Ascending aorta (tissue), 2 donors: Measurements from ENCODE around the gene VPS33B. TPM values are rescaled to one million over a fixed set of nuclear protein-coding genes. Genes with fewer than 3 reads are reported as not detected.

ENCODE experiments used
- DNase-seq, 2 donors: peaks; one replicate each; pipeline ENCODE4 v3.0.0-alpha.2; 2019; ENCODE audit warnings: low spot score in 2 of 2
- H3K27ac ChIP-seq, 2 donors: fragments of 200-600 bp; sonication (generic); one replicate each; pipeline ENCODE4 v1.5.1; 2016 to 2017; ENCODE audit warnings: mild to moderate bottlenecking in 1 of 2
- H3K27me3 ChIP-seq: fragments of 200-600 bp; sonication (generic); one replicate; pipeline ENCODE4 v1.5.1; 2017
- H3K36me3 ChIP-seq, 2 donors: fragments of 200-600 bp; sonication (generic); one replicate each; pipeline ENCODE4 v1.5.1; 2016
- H3K4me1 ChIP-seq, 2 donors: fragments of 200-600 bp; sonication (generic); one replicate each; pipeline ENCODE4 v1.5.1; 2016 to 2017; ENCODE audit warnings: mild to moderate bottlenecking in 1 of 2
- H3K4me3 ChIP-seq, 2 donors: fragments of 200-600 bp; sonication (generic); one replicate each; pipeline ENCODE4 v1.5.1; 2016 to 2017; ENCODE audit warnings: mild to moderate bottlenecking in 1 of 2
- H3K9me3 ChIP-seq, 2 donors: fragments of 200-600 bp; sonication (generic); one replicate each; pipeline ENCODE4 v1.5.1; 2016
- CTCF ChIP-seq, 3 experiments: fragments of 200-600 bp in 2 of 3; fragments of 450-650 bp in 1 of 3; sonication (generic) in 2 of 3; IDR thresholded peaks; one replicate each; pipeline ENCODE4 v1.5.1; 2016 to 2019; ENCODE audit warnings: antibody characterized with exemption in 3 of 3, mild to moderate bottlenecking in 1 of 3, moderate library complexity in 1 of 3
- intact Hi-C: fragments of 100-400 bp; cut with DNase I; formaldehyde crosslinking; loops from one replicate; pipeline ENCODE4 v1.15.1; 2023
- total RNA-seq: library from RNA; depleted of rRNA; stranded (reverse); fragments of >200 nt; gene quantifications from one replicate; pipeline ENCODE4 v1.1.0, GENCODE V29; 2016

Gene VPS33B
- total RNA-seq, 1 donor from 2014 or later, result 0.53 TPM

- no peak for DNase-seq
Observed at GRCh38 chr15:90987561-90988141, 34.7 kb downstream of the VPS33B start.

GRCh38 chr15:90986790-90987507 is 35.4 kb downstream of the VPS33B start:
- H3K27ac ChIP-seq, result no peak overlapping the region
- intact Hi-C loops, result no loop called here
- H3K36me3 ChIP-seq, result no peaks in the 10 kb centered on the region
- no peaks in the 10 kb centered on the region for H3K27me3 ChIP-seq
- no peak overlapping the region for H3K4me3 ChIP-seq
- H3K9me3 ChIP-seq, result no peaks in the 10 kb centered on the region
- no peak for TF ChIP-seq CTCF (IDR thresholded peaks at IDR 0.05)
- H3K4me1 ChIP-seq, result no peaks in the 10 kb centered on the region
- no peak for DNase-seq

More at GRCh38 chr15:90987561-90988141, 34.7 kb downstream of the VPS33B start:
- Histone ChIP-seq H3K4me1 (no peaks in the 10 kb centered on the region), H3K27me3 (no peaks in the 10 kb centered on the region), H3K36me3 (no peaks in the 10 kb centered on the region), H3K27ac (no peak overlapping the region), H3K9me3 (no peaks in the 10 kb centered on the region), H3K4me3 (no peak overlapping the region)
- no peak for TF ChIP-seq CTCF (IDR thresholded peaks at IDR 0.05)
- intact Hi-C loops, result no loop called here

GRCh38 chr15:90982135-90982534 is 40.3 kb downstream of the VPS33B start:
- Histone ChIP-seq H3K4me1 (no peaks in the 10 kb centered on the region), H3K36me3 (peaks cover 0 to 2% of the 10 kb centered on the region in 2 donors), H3K27ac (no peak overlapping the region), H3K4me3 (no peak overlapping the region), H3K27me3 (no peaks in the 10 kb centered on the region), H3K9me3 (no peaks in the 10 kb centered on the region)
- no peak for TF ChIP-seq CTCF (IDR thresholded peaks at IDR 0.05)
- intact Hi-C loops, result no loop called here
- DNase-seq, result no peak

- DNase-seq, result no peak
- intact Hi-C loops, result no loop called here
- Histone ChIP-seq H3K27ac (no peak overlapping the region), H3K4me3 (no peak overlapping the region), H3K9me3 (no peaks in the 10 kb centered on the region), H3K36me3 (peaks cover 0 to 2% of the 10 kb centered on the region in 2 donors), H3K27me3 (no peaks in the 10 kb centered on the region), H3K4me1 (no peaks in the 10 kb centered on the region)
- no peak for TF ChIP-seq CTCF (IDR thresholded peaks at IDR 0.05)
Observed at GRCh38 chr15:90981681-90982080, 40.7 kb downstream of the VPS33B start.

GRCh38 chr15:90979582-90979981 is 42.8 kb downstream of the VPS33B start:
- no peaks in the 10 kb centered on the region for H3K4me1 ChIP-seq
- intact Hi-C loops, result no loop called here
- TF ChIP-seq CTCF (IDR thresholded peaks at IDR 0.05), result no peak
- H3K36me3 ChIP-seq, result peaks cover 0 to 2% of the 10 kb centered on the region in 2 donors
- DNase-seq, result no peak
- no peak overlapping the region for H3K27ac ChIP-seq
- H3K4me3 ChIP-seq, result no peak overlapping the region
- H3K9me3 ChIP-seq, result no peaks in the 10 kb centered on the region
- H3K27me3 ChIP-seq, result no peaks in the 10 kb centered on the region
